ENCODE data around the gene NEK10.

DNA sequence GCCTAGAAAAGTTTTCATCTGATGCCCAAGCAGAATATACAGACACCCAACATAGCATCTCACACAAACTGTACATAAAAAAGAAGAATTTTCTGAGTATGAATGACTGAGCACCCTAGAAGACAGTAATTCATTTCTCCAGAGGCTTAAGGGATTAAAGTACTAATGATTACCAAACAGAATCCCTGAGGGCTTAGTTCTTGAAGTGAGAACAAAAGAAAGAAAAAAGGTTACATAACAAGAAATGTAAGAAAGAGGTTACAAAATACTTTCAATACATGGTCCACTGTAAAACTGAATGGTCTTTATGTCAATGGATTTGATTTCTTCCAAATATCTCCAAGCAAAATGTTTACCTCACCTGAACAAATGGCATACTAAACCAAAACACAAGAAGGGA, 9.1 kb upstream of the NEK10 start:
- no peak for TF ChIP-seq POLR2AphosphoS5 (IDR thresholded peaks at IDR 0.05)
- TF ChIP-seq, protein P1, sequence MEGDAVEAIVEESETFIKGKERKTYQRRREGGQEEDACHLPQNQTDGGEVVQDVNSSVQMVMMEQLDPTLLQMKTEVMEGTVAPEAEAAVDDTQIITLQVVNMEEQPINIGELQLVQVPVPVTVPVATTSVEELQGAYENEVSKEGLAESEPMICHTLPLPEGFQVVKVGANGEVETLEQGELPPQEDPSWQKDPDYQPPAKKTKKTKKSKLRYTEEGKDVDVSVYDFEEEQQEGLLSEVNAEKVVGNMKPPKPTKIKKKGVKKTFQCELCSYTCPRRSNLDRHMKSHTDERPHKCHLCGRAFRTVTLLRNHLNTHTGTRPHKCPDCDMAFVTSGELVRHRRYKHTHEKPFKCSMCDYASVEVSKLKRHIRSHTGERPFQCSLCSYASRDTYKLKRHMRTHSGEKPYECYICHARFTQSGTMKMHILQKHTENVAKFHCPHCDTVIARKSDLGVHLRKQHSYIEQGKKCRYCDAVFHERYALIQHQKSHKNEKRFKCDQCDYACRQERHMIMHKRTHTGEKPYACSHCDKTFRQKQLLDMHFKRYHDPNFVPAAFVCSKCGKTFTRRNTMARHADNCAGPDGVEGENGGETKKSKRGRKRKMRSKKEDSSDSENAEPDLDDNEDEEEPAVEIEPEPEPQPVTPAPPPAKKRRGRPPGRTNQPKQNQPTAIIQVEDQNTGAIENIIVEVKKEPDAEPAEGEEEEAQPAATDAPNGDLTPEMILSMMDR (IDR thresholded peaks at IDR 0.05), result no peak
